NCI-H1092 (cell line): ENCODE measurements around the gene MRPL3.

ENCODE experiments used
- DNase-seq: peaks from one replicate; lab custom pipeline; 2025; lab: John Stamatoyannopoulos, UW

The MRPL3 gene

DNA sequence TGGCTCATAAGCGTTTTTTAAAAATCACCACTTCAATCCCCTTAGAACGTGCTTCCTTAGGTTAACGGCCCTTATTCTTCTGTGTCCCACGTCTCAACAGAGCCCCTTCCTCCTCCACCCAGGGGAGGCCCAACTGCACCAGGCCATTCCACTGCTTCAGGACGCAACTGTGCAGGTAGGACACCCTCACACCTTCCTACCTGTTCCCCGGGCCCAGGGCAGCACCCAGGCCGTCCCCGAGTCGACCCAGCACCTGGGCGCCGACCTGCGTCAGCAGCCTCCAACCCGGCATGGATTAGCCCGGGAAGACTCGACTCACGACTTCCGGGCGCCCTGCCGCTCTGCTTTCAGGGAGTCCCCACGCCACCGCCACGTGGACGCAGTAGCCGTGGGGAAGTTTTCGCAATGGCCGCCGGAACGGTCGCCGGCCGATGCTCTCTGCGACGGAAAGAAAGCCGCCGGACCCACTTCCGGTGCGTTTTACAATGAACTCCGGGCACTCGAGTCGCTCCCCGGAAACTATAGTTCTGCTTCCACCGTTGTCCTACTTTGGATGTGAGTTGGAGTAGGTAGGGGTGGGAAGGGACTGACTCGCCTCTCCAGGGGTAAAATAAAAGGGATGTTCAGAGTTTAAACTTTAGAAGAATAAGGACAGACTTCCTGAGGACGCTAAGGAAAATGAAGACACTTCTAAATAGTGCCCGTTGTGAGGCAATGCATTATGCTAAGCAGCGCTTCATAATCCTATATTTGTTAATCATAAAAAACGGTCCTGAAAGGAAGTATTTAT lies at the start of gene MRPL3:
TSS of gene MRPL3 (minus strand) at position 442 of the 790 bp plus-strand sequence. CDS start at position 292, 150 bp downstream.
- DNase-seq, result peak; percentile 92

DNA sequence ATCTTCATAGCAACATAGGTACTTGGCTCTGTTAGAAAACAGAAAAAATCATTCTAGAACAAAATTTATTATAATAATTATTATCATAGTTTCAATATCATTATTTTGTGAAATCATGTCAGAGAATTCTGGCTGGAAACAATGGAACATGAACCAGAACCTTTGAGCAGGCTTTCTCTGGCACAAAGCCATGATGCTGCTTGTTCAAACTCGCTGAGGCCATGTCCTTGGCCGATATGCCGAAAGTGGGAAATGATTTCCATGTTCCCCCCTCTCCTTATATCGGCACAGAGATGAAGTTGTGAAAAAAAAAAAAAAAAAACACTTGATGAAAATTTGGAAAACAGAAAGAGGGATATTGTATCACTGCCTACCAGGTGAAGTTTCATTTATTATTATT lies 49.0 kb upstream of the MRPL3 start:
- DNase-seq, result no peak

DNA sequence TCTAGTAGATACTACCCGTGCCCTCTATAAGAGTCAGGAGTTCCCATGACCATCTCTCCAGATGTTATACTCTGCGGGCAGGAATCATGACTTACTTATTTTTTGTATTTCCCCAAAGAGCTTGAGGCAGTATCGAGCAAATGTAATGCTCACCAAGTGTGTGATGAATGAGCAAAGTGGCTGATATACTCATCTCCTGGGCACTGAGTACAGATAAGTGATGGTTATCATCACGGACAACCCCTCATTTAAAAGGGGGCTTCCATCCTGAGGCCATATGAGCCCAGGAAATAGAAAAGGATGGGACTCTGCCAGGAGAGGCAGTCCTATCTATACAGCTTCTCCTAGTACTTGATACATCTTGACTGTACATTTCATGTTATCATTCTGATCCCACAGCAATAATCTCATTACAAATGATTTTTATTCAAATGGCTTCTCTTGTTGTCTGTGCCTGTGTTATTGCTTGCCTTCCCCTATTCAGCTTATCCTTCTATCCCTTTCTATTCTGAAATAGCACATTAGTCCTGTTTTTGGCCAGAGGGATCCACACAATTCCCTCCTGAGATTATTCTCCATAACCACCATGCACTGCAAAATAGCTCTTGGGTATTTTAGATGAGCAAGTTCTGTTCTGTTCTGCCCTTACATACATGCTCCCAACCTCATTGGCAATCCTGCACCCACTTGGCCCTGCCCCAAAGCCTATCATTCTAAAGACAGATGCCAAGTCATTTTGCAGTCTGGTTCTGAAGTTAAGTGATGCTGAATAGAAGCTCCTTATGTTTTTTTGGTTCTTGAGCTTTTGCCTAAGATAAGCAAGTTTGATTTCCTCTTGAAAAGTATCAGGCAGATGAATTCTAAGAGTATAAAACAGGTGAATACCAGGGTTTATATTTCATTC lies 48.0 kb upstream of the MRPL3 start:
- no peak for DNase-seq

DNA sequence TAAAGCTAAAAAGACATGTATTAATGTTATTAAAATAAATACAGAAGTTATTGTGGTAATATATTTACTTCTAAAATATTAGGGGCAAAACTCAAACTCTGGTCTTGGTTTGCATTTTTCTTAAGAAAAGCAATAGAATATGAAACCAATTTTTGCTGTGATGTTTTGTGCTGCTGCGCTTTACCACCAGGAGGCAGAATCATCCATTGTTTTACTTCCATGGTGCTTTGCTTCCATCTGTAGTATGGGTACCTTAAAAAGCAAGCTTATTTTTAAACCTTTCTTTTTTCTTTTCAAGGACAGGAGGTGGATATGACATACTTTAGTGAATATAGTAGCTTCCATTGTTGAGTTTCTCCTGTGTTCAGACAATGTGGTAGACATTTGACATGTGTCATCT lies 46.6 kb upstream of the MRPL3 start:
- DNase-seq, result no peak

DNA sequence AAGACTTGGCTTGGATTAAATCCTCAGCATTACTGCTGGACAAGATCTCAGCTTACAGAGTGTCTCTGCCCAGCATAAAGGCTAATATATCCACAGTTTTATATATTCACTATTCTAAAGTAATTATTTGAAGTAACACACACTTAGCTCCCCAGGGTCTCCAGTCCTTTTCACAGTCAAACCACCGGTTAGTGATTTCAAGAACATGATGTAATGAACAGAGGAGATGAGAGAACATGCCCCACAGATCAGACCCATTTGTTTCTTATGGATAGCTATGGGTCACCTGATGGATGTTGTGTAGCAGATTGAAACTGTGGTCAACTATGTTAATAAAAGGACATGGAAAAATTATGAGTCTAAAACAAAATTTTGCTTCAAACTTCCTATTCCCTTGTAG lies 44.8 kb upstream of the MRPL3 start:
- no peak for DNase-seq

DNA sequence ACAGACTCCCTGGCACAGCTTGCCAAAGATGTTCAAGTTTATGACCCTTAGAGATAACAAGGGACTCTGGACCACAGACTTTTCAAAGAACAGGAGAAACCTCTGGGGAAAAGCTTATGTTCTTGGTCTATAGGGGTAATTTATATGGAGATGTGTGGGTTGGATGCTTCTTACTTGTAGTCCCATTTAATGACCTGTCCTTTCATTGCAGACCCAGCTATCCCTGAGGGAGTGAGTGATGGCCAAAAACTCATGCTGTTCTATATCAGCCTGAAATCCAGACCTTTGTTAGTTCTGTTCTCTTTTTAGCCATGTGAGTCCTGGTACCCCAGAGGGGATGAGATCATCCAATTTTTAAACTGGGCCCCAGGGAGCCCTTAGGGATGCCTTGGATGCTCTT lies 43.7 kb upstream of the MRPL3 start:
- DNase-seq, result no peak

DNA sequence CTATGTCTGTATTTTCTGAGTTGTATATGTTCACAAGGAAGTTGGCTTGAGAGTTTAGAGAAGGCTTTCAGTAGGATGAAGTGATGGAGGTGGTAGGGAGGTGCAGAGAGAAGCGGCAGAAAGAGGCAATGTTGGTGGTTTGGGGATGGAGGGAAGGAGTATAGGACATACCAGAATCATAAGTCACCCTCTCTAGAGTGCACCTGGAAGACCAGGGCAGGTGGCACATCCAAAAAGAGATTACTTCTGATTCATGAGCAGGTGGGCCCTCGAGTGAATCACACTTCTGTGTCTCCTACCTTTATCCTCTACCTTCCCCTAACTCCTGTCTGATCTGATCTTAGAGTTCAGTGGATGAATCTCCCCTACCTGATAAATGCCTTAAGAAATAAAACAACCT lies 41.8 kb upstream of the MRPL3 start:
- DNase-seq, result no peak

DNA sequence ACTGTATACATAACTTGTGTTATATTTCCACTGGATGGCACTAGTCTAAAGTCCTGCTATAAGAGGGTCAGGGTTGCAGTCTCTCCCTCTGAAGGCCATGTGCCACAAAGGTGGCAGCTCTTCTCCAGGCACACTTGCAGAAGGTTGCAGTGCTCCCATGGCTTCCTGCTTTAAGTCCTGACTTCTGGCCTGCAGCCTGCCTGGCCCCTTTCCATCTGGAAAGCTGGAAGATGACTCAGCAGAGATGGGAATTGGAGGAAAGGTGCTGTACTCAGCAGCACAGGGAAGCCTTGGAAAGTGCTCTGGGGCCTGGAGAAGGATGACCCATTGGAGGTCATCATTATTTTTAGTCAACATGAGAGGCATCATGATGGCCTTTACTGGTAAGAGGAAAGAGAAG lies 40.9 kb upstream of the MRPL3 start:
- no peak for DNase-seq

DNA sequence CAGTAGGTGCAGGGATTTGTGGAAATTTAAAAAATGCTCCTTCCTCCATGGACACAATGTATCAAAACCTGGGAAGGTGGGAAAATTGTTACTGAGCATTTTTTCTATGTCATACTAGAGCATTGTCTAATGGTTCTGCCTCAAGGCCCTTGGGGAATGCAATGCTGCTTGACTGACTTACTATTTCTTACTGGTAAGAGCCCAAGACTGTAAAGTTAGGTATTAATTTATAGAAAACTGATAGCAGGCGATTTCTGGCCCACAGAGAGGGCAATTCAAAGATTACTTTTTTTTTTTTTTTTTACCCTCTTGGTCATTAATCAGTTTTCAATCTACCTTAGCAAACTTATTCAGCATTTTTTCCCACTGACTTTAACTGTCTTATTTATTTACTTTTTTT lies 38.5 kb upstream of the MRPL3 start:
- no peak for DNase-seq

DNA sequence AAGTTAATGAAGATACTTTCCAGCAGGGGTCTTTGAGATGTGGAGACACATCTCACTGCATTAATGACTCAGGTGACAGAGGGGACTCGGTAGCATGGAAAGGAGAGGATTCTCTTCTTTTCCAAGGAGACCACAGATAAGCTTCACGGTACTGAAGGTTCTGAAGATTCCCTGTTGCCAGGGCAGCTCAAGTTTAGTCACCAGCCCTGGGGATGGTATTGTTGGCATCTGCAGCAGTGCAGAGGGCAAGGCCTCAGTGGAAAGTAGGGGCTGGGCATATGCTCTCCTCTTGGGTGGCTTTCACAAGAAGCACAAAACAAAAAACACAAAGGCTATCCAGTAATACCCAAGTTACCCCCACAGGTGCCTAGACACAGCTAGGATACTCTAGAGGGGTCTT lies 38.0 kb upstream of the MRPL3 start:
- DNase-seq, result no peak

DNA sequence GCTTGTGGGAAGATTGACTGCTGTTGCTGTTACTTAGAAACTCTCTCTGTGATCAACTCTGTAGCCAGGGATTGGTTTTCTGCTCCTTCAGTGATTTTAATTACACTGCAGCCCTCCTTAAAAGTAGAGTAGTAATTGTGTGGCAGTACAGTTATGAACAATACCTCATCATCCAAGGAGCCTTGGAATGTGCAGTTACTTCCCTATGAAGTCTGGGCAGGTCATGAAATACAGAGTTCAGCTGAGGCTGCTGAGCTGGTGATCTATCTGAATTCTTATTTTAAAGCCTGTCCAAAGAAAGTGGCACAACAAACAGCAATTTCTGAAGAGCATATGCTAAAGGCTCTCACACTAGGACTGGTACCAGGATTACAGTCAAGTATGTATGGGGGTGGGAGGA lies 37.4 kb upstream of the MRPL3 start:
- no peak for DNase-seq

DNA sequence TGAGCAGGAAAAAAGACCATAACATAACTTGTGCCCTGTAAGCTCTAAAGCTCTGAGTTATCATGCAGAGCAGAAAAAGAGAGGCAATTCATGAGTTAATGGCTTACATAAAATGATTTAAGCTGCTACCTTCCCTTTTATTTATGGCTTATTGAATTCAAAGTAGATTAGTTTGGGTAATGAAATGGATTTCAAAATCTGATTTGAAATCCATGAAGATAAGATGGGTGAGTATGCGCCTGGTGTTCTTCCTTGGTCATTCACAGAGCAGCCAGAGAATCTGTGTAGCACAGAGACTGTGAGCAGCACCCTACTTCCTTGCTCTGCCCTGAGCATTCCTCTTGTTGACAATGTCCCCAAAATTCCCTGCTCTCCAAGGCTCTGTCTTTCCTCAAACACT lies 36.2 kb upstream of the MRPL3 start:
- no peak for DNase-seq

DNA sequence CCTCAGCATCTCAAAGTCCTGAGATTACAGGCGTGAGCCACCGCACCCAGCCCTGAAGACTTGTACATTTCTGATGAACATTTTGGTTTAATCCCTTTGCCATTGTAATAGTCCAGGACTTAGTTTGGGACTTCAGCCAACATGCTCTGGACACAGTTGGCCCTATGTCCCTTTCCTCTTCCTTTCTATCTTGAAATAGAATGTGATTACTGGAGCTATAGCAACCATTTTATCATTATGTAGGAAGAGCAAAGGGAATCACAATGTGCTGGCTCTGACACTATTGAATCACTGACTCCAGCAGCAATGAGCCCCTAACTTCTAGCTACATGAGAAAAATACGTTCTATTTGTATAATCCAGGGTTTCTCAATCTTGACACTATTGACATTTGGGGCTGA lies 34.8 kb upstream of the MRPL3 start:
- DNase-seq, result no peak

DNA sequence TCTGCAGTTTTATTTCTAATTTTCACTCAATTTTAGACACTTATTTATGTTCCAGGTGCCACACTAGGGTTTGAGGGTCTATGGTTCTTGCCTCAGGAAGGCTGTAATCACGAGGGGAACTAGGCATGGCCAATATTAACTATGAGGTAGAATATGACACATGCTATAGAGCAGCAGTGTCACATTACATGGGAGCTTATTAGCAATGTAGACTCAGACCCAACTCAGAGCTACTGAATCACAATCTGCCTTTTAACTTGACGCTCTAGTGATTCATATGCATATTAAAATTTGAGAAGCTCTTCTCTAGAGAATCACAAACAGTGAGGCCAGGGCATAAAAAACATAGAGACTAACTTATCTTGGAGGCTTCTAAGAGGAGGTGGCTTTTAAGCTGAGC lies 32.8 kb upstream of the MRPL3 start:
- no peak for DNase-seq

DNA sequence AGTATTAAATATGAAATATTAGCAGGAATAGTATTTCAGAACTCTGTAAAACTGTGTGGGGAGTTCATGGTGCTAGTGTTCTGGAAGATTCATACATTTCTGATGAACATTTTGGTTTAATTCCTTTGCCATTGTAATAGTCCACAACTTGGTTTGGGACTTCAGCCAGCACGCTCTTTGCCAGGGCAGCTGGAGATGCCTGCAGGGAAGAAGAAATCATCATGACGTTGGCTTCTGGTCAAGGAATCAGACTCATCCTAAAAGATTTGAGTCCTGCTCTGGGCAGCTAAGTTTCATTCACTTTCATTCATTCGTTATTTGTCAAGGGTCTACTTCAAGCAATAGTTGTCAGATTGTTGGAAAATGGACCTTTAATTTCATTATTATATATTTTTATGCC lies 32.4 kb upstream of the MRPL3 start:
- DNase-seq, result no peak

DNA sequence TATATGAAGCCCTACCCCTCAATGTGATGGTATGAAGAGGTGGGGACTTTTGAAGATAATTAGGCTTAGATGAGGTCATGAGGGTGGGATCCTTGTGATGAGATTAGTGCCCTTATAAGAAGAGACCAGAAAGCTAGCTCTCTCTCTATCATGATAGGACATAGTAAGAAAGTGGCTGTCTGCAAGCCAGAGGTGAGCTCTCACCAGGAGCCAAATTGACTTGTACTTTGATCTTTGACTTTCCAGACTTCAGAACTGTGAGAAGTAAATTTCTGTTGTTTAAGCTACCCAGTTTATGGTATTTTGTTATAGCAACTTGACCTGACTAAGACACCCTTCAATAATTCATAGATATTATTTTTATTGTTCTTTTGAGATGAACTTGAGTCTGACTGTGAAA lies 29.9 kb upstream of the MRPL3 start:
- DNase-seq, result no peak

DNA sequence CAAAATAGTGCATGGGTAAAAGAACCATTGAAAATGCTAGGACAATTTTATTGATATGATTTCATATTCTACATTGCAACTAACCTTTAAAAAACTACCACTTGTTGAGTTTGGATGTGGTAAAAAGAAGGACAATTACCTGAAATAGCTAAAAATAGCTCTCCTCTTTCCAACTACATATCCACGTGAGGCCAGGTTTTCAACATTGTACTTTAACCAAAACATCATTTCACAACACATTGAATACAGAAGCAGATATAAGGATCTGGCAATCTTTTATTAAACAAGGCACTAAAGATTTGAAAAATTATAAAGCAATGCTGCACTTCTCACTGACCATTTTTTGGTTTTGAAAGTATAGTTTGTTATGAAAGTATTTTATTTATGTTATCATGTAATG lies 28.1 kb upstream of the MRPL3 start:
- no peak for DNase-seq

DNA sequence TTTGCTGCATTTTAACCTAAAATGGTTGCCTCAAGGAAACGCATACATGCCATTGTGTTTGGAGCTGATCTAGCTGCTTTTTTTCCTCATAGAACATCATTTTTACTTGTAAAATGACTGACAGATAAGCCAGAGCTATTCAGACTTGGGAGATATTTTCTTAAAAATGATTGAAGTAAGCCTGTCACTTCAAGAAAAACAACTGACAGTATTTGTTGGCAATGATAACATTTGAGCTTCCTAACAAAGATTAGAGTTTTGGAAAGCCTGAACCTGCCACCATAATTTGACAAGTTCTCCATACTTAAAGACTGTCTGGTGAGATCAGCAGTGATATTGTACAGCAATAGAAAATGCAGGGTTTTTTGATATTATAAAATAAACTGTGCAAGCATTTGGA lies 27.6 kb upstream of the MRPL3 start:
- DNase-seq, result no peak

DNA sequence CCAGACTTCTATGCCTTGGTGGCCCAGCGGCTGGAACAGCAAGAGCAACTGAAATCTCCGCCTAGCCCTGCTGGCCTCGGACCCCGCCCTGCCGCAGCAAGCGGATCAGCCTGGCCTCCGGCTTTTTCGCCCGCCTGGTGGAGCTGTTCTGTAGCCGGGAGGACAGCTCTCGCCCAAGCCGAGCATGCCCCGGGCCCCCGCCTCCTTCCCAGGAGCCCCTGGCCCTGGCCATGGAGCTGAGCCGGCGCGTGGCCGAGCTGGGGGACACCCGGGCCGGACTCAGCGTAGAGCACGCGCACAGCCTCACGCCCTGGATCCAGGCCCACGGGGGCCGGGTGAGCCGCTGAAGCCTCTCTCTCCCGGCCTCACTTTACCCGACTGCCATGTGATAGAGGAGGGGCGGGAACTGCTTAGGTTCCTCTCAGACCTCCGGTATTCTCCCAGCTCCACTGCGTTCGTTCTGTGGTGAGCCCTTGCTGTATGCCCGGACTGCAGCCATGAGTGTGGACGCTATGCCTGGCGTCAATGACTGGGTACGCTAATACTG lies 24.1 kb upstream of the MRPL3 start:
- peak; percentile 38 for DNase-seq

DNA sequence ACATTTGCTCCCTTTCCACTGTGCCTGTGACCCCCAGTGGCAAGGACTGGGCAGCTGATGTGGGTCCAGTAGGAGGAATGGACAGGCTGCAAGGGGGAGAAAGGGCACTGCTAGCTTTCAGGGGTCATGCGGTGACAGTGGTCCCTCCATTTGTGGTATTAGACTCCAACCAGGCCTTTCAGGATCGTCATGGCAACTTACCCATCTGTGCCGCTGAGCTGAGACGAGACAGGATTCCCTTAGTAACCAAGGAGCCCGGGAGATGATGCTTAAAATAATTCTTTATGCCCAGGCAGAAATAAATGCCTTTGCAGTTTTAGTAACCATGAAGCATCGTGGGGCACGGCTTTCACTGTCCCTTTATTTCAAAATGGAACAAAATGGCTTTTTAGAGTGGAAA lies 15.9 kb upstream of the MRPL3 start:
- DNase-seq, result no peak

DNA sequence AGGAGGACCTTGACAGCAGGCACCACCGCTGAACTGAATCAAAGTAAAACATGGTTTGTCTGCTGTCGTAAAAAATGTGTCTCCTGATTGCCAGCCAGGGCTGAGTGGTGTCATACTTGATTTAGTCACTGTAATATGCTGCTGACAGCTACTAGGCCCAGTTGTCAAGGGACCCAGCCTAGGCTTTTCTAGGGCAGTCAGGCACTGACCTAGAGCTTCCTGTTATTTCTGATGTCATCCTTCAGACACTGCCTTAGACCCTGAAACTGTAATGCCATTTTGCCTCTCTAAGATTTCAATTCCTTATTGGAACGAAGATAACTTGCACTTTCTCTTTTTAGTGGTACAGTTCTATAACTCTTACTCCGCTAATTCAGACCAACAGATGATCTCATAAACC lies 2.6 kb upstream of the MRPL3 start:
- DNase-seq, result no peak

DNA sequence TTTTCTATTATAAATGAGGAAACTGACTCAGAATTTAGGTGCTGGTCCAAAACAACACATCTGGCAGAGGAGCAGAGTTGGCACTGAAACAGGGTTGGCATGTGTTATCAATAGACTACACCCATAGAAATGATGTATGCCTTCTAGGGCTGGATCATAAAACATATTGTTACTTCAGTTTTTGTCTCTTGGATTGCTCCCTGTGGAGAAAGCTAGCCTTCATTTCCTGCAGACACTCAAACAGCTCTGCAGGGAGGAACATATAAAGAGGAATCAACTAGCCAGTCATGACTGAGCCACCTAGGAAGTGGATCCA lies 507 bp upstream of the MRPL3 start:
- peak; percentile 2 for DNase-seq

DNA sequence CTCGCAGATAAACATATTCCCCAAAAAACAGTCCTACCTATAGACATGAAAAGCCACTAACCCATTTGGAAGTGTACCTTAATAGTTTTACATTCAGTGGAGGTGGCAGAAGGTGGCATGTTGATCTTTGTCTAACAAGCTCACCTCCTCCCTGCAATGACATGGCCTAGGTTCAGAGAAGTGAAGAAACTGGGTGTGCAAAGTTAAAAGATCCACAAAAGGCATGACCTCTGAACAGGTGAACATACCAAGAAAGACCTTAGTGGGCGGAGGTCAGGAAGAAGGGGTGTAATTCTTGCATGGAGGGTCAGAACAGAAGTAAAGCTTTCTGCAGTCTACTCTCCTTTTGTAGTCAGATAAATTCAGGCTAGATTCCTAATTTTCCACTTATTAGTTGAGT lies 822 bp downstream of the MRPL3 start:
- no peak for DNase-seq
